Cardiac muscle cell (in vitro differentiated cells and primary cell): ENCODE measurements around the gene SPRED2. TPM values are rescaled to one million over a fixed set of nuclear protein-coding genes. Genes with fewer than 3 reads are reported as not detected.

Experiments
- DNase-seq, 2 donors: peaks; one replicate each; pipeline versions ENCODE4 v3.0.0 to v3.0.0-alpha.2; 2010 to 2017; ENCODE audit warnings: low read depth in 1 of 2, low spot score in 1 of 2
- H3K27ac ChIP-seq: fragments of 200-600 bp; sonication (generic); 2 replicates; pipeline ENCODE4 v1.5.1; 2016
- H3K27me3 ChIP-seq: fragments of 200-600 bp; sonication (generic); 2 replicates; pipeline ENCODE4 v1.6.0; 2016; ENCODE audit warnings: control low read depth
- H3K36me3 ChIP-seq: fragments of 200-600 bp; sonication (generic); 2 replicates; pipeline ENCODE4 v1.5.1; 2016; ENCODE audit warnings: control low read depth
- H3K4me1 ChIP-seq: fragments of 200-600 bp; sonication (generic); 2 replicates; pipeline ENCODE4 v1.8.1; 2017; ENCODE audit warnings: low read depth, mild to moderate bottlenecking, mixed run types
- H3K4me3 ChIP-seq: fragments of 200-600 bp; sonication (generic); 2 replicates; pipeline ENCODE4 v1.5.1; 2016; ENCODE audit warnings: mild to moderate bottlenecking
- H3K9me3 ChIP-seq: fragments of 200-600 bp; sonication (generic); 2 replicates; pipeline ENCODE4 v1.5.1; 2017; ENCODE audit warnings: low read depth, mild to moderate bottlenecking, control low read depth
- polyA plus RNA-seq: library from polyadenylated mRNA; unstranded; fragments of >200 nt; fragmentation: Nextera tagmentation; extraction: Ambion mirVana; gene quantifications from 2 replicates; pipeline ENCODE4 v1.2.1, GENCODE V29; 2016
- total RNA-seq: library from RNA; depleted of rRNA; stranded (reverse); fragments of >200 nt; gene quantifications from 2 replicates; pipeline ENCODE4 v1.2.3, GENCODE V29; 2016
- TF ChIP-seq, protein P1 (sequence below): IDR thresholded peaks from 2 replicates; pipeline ENCODE4 v1.5.1; 2012; ENCODE audit warnings: low read depth, mild to moderate bottlenecking, low read length

The SPRED2 gene
- total and polyA plus RNA-seq, 2 experiments from 2014 or later = 11.7 to 18.9 TPM

DNA sequence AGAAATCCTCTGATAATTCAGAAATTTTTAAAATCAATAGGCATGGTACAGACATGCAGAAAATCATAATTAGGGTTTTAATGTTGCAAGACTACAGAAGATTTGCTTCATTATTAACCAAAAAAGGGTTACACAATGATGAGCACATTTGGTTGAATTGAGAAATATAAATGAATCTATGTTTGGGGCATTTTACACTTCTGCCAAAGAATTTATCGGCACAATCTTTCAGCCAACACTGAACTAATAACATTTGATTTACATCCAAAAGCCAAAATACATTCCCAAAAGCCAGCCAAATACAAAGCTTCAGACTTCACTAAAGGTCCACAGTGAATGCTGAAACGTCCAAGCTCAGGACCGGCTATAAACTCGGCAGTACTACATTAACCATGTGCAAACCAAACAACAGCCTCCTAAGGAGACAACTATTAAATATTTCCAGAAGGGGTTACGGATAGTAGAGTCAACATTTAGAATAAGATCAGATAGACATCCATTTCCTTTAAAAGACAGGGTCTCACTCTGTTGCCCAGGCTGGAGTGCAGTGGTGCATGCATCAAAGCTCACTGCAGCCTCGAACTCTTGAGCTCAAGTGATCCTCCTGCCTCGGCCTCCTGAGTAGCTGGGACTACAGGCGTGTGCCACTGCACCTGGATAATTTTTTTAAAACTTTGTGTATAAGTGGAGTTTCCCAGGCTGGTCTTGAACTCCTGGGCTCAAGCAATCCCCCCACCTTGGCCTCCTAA is 29.4 kb downstream of the SPRED2 start:
- Histone ChIP-seq H3K4me3 (no peak overlapping the region), H3K27ac (no peak overlapping the region), H3K36me3 (no peaks in the 10 kb centered on the region), H3K27me3 (no peaks in the 10 kb centered on the region), H3K4me1 (peaks cover 18% of the 10 kb centered on the region), H3K9me3 (no peaks in the 10 kb centered on the region)
- TF ChIP-seq, protein P1, sequence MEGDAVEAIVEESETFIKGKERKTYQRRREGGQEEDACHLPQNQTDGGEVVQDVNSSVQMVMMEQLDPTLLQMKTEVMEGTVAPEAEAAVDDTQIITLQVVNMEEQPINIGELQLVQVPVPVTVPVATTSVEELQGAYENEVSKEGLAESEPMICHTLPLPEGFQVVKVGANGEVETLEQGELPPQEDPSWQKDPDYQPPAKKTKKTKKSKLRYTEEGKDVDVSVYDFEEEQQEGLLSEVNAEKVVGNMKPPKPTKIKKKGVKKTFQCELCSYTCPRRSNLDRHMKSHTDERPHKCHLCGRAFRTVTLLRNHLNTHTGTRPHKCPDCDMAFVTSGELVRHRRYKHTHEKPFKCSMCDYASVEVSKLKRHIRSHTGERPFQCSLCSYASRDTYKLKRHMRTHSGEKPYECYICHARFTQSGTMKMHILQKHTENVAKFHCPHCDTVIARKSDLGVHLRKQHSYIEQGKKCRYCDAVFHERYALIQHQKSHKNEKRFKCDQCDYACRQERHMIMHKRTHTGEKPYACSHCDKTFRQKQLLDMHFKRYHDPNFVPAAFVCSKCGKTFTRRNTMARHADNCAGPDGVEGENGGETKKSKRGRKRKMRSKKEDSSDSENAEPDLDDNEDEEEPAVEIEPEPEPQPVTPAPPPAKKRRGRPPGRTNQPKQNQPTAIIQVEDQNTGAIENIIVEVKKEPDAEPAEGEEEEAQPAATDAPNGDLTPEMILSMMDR = no peak
- DNase-seq = peak in 1 of 2 donors; percentile 64

- H3K4me3 ChIP-seq = no peak overlapping the region
- no peaks in the 10 kb centered on the region for H3K9me3 ChIP-seq
- peaks cover 14% of the 10 kb centered on the region for H3K4me1 ChIP-seq
- H3K27ac ChIP-seq = no peak overlapping the region
- H3K27me3 ChIP-seq = no peaks in the 10 kb centered on the region
- TF ChIP-seq, protein P1 = no peak
- H3K36me3 ChIP-seq = no peaks in the 10 kb centered on the region
- DNase-seq = no peak
Measured at GRCh38 chr2:65402323-65402722, 30.1 kb downstream of the SPRED2 start.

GRCh38 chr2:65397122-65397521 is 35.3 kb downstream of the SPRED2 start:
- no peaks in the 10 kb centered on the region for H3K27me3 ChIP-seq
- H3K27ac ChIP-seq = peak overlapping the region; percentile 28
- no peaks in the 10 kb centered on the region for H3K9me3 ChIP-seq
- H3K4me3 ChIP-seq = no peak overlapping the region
- TF ChIP-seq, protein P1 = no peak
- H3K4me1 ChIP-seq = peaks cover 9% of the 10 kb centered on the region
- H3K36me3 ChIP-seq = no peaks in the 10 kb centered on the region
- DNase-seq = peak in 1 of 2 donors; percentile 30

DNA sequence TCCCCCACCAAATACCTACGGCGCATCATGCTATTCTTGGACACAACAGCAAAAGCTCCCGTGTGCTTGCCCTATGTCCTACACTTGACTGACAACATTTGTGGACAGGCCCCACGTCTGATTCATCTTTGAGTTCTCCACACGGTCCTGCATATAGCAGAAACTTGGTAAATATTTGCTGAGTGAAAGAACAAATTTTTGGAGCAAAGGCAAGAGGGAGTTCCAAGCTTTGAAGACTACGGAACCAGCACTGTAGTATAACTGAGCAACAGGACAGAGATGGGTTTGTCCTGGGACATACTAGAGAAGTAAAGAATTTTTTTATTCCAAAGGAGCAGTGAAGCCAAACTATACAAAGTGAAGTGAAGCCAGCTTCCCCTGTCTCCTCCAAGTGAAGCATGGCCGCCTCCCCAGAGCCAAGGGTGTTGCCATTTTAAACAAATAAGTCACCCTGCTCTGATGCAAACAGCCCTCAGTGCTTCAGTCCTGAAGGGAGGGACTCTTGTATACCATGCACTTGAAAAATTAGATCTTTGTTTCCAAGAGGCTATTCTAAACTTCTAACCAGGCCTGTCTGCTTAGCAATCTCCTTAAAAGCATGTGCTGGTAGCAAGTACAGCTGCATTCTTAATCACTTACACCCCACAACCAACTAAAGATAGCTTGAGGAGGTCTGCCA is 35.9 kb downstream of the SPRED2 start:
- peak overlapping the region; percentile 28 for H3K27ac ChIP-seq
- peak in 1 of 2 donors; percentile 47 for DNase-seq

DNA sequence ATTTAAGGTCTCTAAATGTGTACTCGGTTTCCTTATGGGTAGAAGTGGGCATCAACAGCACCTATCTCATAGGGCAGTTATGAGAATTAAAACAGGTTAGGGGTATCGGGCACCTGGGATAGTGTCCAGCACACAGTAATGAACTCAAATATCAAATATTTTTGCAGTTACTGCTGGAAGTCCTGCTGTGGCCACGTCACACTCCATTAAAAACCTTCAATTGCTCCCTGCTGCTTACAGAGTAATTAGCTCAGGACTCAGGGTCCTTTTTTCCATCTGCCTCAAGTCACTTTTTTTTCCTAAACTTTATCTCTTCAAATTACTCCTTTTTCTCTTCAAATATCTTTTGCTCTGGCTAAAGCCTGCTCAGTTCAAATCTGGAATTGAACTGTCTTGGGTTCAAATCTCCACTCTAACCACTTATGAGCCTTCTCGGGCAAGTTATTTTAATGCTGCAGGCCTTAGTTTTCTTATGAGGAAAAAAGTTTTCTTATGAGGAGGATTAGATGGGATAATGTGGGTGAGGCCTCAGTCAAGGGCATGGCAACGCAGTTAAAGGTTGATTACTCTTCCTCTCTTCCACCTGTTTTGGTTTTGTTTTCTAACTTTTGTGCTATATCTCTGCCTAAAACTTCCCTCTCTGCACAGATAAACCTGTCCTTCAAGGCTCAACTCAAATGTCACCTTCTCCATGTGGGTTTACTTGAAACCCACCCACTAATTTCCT is 36.6 kb downstream of the SPRED2 start:
- no peak for DNase-seq
- H3K4me1 ChIP-seq = peaks cover 9% of the 10 kb centered on the region
- H3K9me3 ChIP-seq = no peaks in the 10 kb centered on the region
- H3K4me3 ChIP-seq = no peak overlapping the region
- H3K27me3 ChIP-seq = no peaks in the 10 kb centered on the region
- TF ChIP-seq, protein P1 = no peak
- H3K36me3 ChIP-seq = no peaks in the 10 kb centered on the region
- H3K27ac ChIP-seq = no peak overlapping the region

More for the DNA sequence above, 35.9 kb downstream of the SPRED2 start:
- H3K27me3 ChIP-seq = no peaks in the 10 kb centered on the region
- H3K4me3 ChIP-seq = no peak overlapping the region
- TF ChIP-seq, protein P1 = no peak
- H3K36me3 ChIP-seq = no peaks in the 10 kb centered on the region
- H3K9me3 ChIP-seq = no peaks in the 10 kb centered on the region
- peaks cover 9% of the 10 kb centered on the region for H3K4me1 ChIP-seq
